Endothelial cell of umbilical vein (primary cell): ENCODE measurements around the gene CCM2. TPM values are rescaled to one million over a fixed set of nuclear protein-coding genes. Genes with fewer than 3 reads are reported as not detected.

Source experiments
- BruUV-seq: library from RNA; stranded (reverse); fragments of 400-500 nt; replicated peaks from 2 replicates; lab custom pipeline; 2021; lab: Mats Ljungman, UMichigan
- CTCF ChIA-PET: fragments of 300-600, 350-600 bp; sonication (Branson Sonifier 250); formaldehyde crosslinking; loops from one replicate; lab custom pipeline; 2021; ENCODE audit warnings: antibody characterized with exemption, inconsistent platforms; lab: Charles Lee
- POLR2A ChIA-PET: fragments of 300-600, 350-600 bp; sonication (Branson Sonifier 250); formaldehyde crosslinking; loops from one replicate; lab custom pipeline; 2021; ENCODE audit warnings: antibody characterized with exemption, inconsistent platforms; lab: Charles Lee
- DNase-seq: peaks from one replicate; pipeline ENCODE4 v3.0.0-alpha.2; 2011; ENCODE audit warnings: low read depth, low spot score
- FAIRE-seq: peaks from 2 replicates; lab custom pipeline; 2011; peaks lifted over from hg19 to GRCh38; lab: Jason Lieb, UNC
- H2AFZ ChIP-seq: 2 replicates; pipeline ENCODE4 v1.6.0; 2012; ENCODE audit warnings: low read depth, low read length, control low read depth, inconsistent platforms
- H3K27ac ChIP-seq: 2 replicates; pipeline ENCODE4 v1.5.1; 2011; ENCODE audit warnings: low read depth, mild to moderate bottlenecking, control low read depth, low read length, moderate library complexity; ENCODE audit not compliant: insufficient read depth
- H3K27me3 ChIP-seq, 2 experiments: 2 replicates each; pipeline versions ENCODE4 v1.6.0 to v1.6.1; 2011; ENCODE audit warnings: low read length in 2 of 2, mixed read lengths in 1 of 2; ENCODE audit not compliant: control insufficient read depth in 2 of 2, insufficient read depth in 2 of 2
- H3K36me3 ChIP-seq, 2 experiments: 2 replicates in 1 of 2; 3 replicates in 1 of 2; pipeline ENCODE4 v1.5.1; 2011; ENCODE audit warnings: low read length in 2 of 2, mild to moderate bottlenecking in 1 of 2, moderate library complexity in 1 of 2; ENCODE audit not compliant: control insufficient read depth in 2 of 2, insufficient read depth in 2 of 2; ENCODE audit errors: extremely low read depth in 1 of 2
- H3K4me1 ChIP-seq: 3 replicates; pipeline ENCODE4 v1.5.1; 2011; ENCODE audit warnings: mild to moderate bottlenecking, low read length; ENCODE audit not compliant: control insufficient read depth, insufficient read depth; ENCODE audit errors: extremely low read depth
- H3K4me2 ChIP-seq: 2 replicates; pipeline ENCODE4 v1.6.1; 2011; ENCODE audit warnings: low read length, control low read depth, mixed read lengths; ENCODE audit not compliant: insufficient read depth
- H3K4me3 ChIP-seq, 3 experiments: fragments of 200-600 bp in 1 of 3; sonication (generic), shearing (Covaris generic) in 1 of 3; replicated peaks in 1 of 3; 2 replicates each; pipeline ENCODE4 v1.5.1; 2011 to 2016; ENCODE audit warnings: control low read depth in 3 of 3, low read length in 3 of 3, mild to moderate bottlenecking in 2 of 3, inconsistent platforms in 1 of 3, low read depth in 1 of 3, moderate library complexity in 1 of 3; ENCODE audit not compliant: insufficient read depth in 1 of 3
- H3K79me2 ChIP-seq: 2 replicates; pipeline ENCODE4 v1.6.0; 2012; ENCODE audit warnings: low read length, inconsistent platforms; ENCODE audit not compliant: control insufficient read depth, insufficient read depth
- H3K9ac ChIP-seq: replicated peaks from 2 replicates; pipeline ENCODE3; 2011; ENCODE audit warnings: low read length, control low read depth; ENCODE audit not compliant: insufficient read depth; ENCODE audit errors: extremely low read depth
- H3K9me1 ChIP-seq: replicated peaks from 3 replicates; pipeline ENCODE4 v1.6.0; 2011; ENCODE audit warnings: mild to moderate bottlenecking, low read length; ENCODE audit not compliant: control insufficient read depth, insufficient read depth; ENCODE audit errors: extremely low read depth
- H3K9me3 ChIP-seq: replicated peaks from 2 replicates; pipeline ENCODE4 v1.5.1; 2012; ENCODE audit warnings: low read length, inconsistent platforms; ENCODE audit not compliant: control insufficient read depth, insufficient read depth
- H4K20me1 ChIP-seq: replicated peaks from 2 replicates; pipeline ENCODE3; 2011; ENCODE audit warnings: mild to moderate bottlenecking, low read length; ENCODE audit not compliant: control insufficient read depth, insufficient read depth; ENCODE audit errors: extremely low read depth
- CTCF ChIP-seq, 2 donors: IDR thresholded peaks; 1 replicate in 1 of 2; 2 replicates in 1 of 2; pipeline ENCODE4 v1.5.1; 2011; ENCODE audit warnings: low read length in 2 of 2, mild to moderate bottlenecking in 2 of 2, moderate library complexity in 2 of 2, control low read depth in 1 of 2, inconsistent platforms in 1 of 2, low read depth in 1 of 2; ENCODE audit not compliant: insufficient read depth in 1 of 2; ENCODE audit errors: extremely low read depth in 1 of 2
- EZH2 ChIP-seq: IDR thresholded peaks from 2 replicates; pipeline ENCODE4 v1.6.1; 2012; ENCODE audit warnings: borderline replicate concordance, low read depth, mild to moderate bottlenecking, moderate library complexity, low read length, inconsistent platforms; ENCODE audit not compliant: severe bottlenecking
- FOS ChIP-seq: IDR thresholded peaks from 2 replicates; pipeline ENCODE4 v1.6.1; 2011; ENCODE audit warnings: mild to moderate bottlenecking, low read length, moderate library complexity, borderline replicate concordance; ENCODE audit not compliant: insufficient read depth
- GATA2 ChIP-seq: IDR thresholded peaks from 2 replicates; pipeline ENCODE4 v1.7.0; 2011; ENCODE audit warnings: low read depth, mild to moderate bottlenecking, moderate library complexity, mixed read lengths, low read length; ENCODE audit not compliant: insufficient read length, insufficient read depth
- JUN ChIP-seq: IDR thresholded peaks from 2 replicates; pipeline ENCODE4 v1.6.1; 2011; ENCODE audit warnings: borderline replicate concordance, low read depth; ENCODE audit not compliant: insufficient read length, insufficient read depth
- MYC ChIP-seq: IDR thresholded peaks from one replicate; pipeline ENCODE4 v1.6.1; 2011; ENCODE audit warnings: mild to moderate bottlenecking, low read depth, low read length
- POLR2A ChIP-seq: IDR thresholded peaks from 2 replicates; pipeline ENCODE4 v1.6.1; 2012; ENCODE audit warnings: low read depth, mild to moderate bottlenecking, control low read depth, low read length
- POLR2AphosphoS5 ChIP-seq: IDR thresholded peaks from 2 replicates; pipeline ENCODE4 v1.6.1; 2012; ENCODE audit warnings: low read depth, mild to moderate bottlenecking, control low read depth, low read length, moderate library complexity; ENCODE audit not compliant: insufficient read depth
- dilution Hi-C: fragments of 300-500 bp; cut with MboI; formaldehyde crosslinking; loops from one replicate; pipeline ENCODE4 v1.15.0; 2019; ENCODE audit warnings: low sequenced_read_pairs; ENCODE audit not compliant: extremely low pct_ligation_motif_present
- intact Hi-C: fragments of 100-400 bp; cut with micrococcal nuclease; formaldehyde crosslinking; loops from one replicate; pipeline ENCODE4 v1.10.0; 2022
- polyA plus RNA-seq, 4 experiments: library from polyadenylated mRNA; depleted of rRNA in 3 of 4; stranded (reverse) in 3 of 4; unstranded in 1 of 4; fragments of >200 nt; gene quantifications; 2 replicates each; pipeline versions ENCODE4 v1.2.1 to v1.2.3, GENCODE V29; 2011 to 2012; ENCODE audit warnings: missing spikeins in 1 of 4
- total RNA-seq: library from RNA; stranded (reverse); gene quantifications from 2 replicates; pipeline ENCODE4 v1.2.3, GENCODE V29; 2021
- TF ChIP-seq, protein P1 (sequence below): IDR thresholded peaks from 2 replicates; pipeline ENCODE4 v1.6.1; 2011; ENCODE audit not compliant: insufficient read depth, insufficient read length

Gene CCM2
- total and polyA plus RNA-seq, 2 donors (not counting 3 experiments of a cell fraction or from before 2014, with no cell fraction given) = 66.1 to 70.4 TPM

DNA sequence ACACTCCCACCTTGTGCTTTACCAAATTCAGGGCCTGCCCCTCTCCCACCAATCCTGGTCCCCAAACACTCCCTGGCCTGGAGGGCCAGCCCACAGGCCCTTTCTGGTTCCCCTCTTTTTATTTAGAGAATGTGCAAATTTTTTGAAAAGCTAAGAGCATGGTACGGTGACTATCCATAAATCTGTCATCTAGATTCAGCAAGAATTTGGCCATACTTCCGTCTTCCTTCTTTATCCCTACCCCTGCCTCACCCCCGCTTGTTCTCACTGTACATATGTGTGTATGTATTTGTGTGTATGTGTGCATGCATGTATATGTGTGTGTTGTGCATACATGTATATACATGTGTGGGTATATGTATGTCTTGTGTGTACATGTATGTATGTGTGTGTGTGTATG, 119.5 kb downstream of the CCM2 start:
- Histone ChIP-seq H4K20me1 (no peaks in the 10 kb centered on the region), H2AFZ (no peak overlapping the region), H3K27ac (no peak overlapping the region), H3K9ac (no peak overlapping the region), H3K27me3 (peaks cover 14 to 17% of the 10 kb centered on the region in 2 experiments), H3K9me3 (no peaks in the 10 kb centered on the region), H3K4me3 (no peak overlapping the region), H3K36me3 (no peaks in the 10 kb centered on the region), H3K79me2 (no peaks in the 10 kb centered on the region), H3K4me1 (no peaks in the 10 kb centered on the region), H3K4me2 (no peak overlapping the region), H3K9me1 (no peaks in the 10 kb centered on the region)
- CTCF ChIA-PET = interaction anchor here (1.4 kb wide), 1 partner anchor 146 kb away, joined by 5 read pairs; no protein-coding TSS in a partner anchor
- BruUV-seq = no TSS peak
- TF ChIP-seq GATA2 (no peak), EZH2 (no peak), JUN (no peak), CTCF (IDR thresholded peaks at IDR 0.05; ENCODE audit: extremely low read depth in 1 of 2, insufficient read depth in 1 of 2, low read depth in 1 of 2, low read length in 2 of 2) (no peak), POLR2AphosphoS5 (no peak), POLR2A (no peak), FOS (no peak), MYC (no peak)
- TF ChIP-seq, protein P1, sequence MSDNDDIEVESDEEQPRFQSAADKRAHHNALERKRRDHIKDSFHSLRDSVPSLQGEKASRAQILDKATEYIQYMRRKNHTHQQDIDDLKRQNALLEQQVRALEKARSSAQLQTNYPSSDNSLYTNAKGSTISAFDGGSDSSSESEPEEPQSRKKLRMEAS = no peak
- no peak for FAIRE-seq
- POLR2A ChIA-PET = no interaction called here
- dilution Hi-C loops (no loop called here), intact Hi-C loops (no loop called here)
- no peak for DNase-seq
